VCaP (cell line): ENCODE measurements around the gene EPC1.

Experiments
- H3K27ac ChIP-seq: fragments of 450-650 bp; 2 replicates; pipeline ENCODE4 v1.5.1; 2017
- CTCF ChIP-seq: fragments of 450-650 bp; conservative IDR thresholded peaks from 2 replicates; pipeline ENCODE4 v1.5.1; 2017; ENCODE audit warnings: mild to moderate bottlenecking, moderate library complexity

EPC1 gene

GRCh38 chr10:32268788-32269187 lies 78.2 kb downstream of the EPC1 start:
- TF ChIP-seq CTCF, result no peak
- H3K27ac ChIP-seq, result no peak overlapping the region

- TF ChIP-seq CTCF, result no peak
- no peak overlapping the region for H3K27ac ChIP-seq
Measured at GRCh38 chr10:32266979-32267378, 80.0 kb downstream of the EPC1 start.

GRCh38 chr10:32266566-32266965 lies 80.4 kb downstream of the EPC1 start:
- H3K27ac ChIP-seq, result no peak overlapping the region
- TF ChIP-seq CTCF, result no peak

GRCh38 chr10:32265756-32266155 lies 81.2 kb downstream of the EPC1 start:
- H3K27ac ChIP-seq, result no peak overlapping the region
- no peak for TF ChIP-seq CTCF

GRCh38 chr10:32263300-32263699 lies 83.7 kb downstream of the EPC1 start:
- H3K27ac ChIP-seq, result no peak overlapping the region
- TF ChIP-seq CTCF, result no peak

- TF ChIP-seq CTCF, result no peak
- no peak overlapping the region for H3K27ac ChIP-seq
Measured at GRCh38 chr10:32259551-32259950, 87.4 kb downstream of the EPC1 start.

DNA sequence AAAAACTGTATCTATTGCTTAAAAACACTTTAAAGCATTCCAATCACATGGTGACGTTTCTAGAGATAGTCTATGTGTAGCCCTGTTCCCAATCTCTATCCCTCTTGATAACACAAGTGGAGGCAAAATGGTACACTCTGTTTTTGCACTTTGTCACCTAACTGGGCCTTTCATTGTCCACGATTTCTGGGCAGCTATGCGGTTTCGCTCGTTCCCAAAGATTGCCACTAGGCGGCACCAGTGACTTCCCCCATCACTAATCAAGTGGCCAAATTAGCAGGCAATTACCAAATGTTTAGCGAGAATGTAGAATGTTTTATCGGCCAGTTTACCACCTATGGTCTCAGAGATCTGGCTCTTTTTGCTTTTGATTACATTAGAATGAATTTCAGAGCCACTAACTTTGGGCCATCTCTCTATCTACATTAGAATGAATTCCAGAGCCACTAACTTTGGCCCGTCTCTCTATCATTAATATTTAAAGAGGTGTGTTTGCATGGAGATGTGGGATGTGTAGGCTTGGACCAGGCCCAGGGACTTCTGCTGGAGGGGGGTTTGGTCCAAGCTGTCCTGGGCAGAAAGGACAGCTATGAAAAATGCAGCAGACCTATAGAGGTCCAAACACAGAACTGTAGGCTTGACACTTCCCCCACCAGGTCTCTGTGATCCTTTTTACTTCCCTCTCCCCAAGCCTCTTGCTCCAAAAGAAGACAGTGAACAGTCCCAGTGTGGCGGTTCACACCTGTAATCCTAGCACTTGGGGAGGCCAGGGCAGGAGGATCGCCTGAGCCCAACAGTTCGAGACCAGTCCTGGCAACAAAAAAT lies 90.1 kb downstream of the EPC1 start:
- TF ChIP-seq CTCF, result peak; percentile 92
- no peak overlapping the region for H3K27ac ChIP-seq
